GM23338 (cell line): ENCODE measurements around the gene FLNB. TPM values are rescaled to one million over a fixed set of nuclear protein-coding genes. Genes with fewer than 3 reads are reported as not detected.

Source experiments
- ATAC-seq: fragments of 200-7000 bp; cut with Tn5 transposase; 3 replicates; pipeline ENCODE4 v1.9.1; 2020
- DNase-seq: peaks from one replicate; pipeline ENCODE4 v3.0.0-alpha.2; 2015; ENCODE audit warnings: low spot score
- H2AFZ ChIP-seq: fragments of 200-600 bp; sonication (generic); 2 replicates; pipeline ENCODE4 v1.8.0; 2016; ENCODE audit warnings: antibody characterized with exemption, mild to moderate bottlenecking, moderate library complexity
- H3F3A ChIP-seq: fragments of 200-600 bp; sonication (generic); replicated peaks from 2 replicates; pipeline ENCODE4 v1.8.0; 2017; ENCODE audit warnings: antibody characterized with exemption, mixed run types, low read depth
- H3K27ac ChIP-seq: fragments of 200-600 bp; sonication (generic); 2 replicates; pipeline ENCODE4 v1.6.1; 2016; ENCODE audit warnings: low read depth
- H3K27me3 ChIP-seq: fragments of 200-600 bp; sonication (generic); 2 replicates; pipeline ENCODE4 v1.8.0; 2016; ENCODE audit warnings: mild to moderate bottlenecking, mixed run types, moderate library complexity; ENCODE audit not compliant: insufficient read depth
- H3K36me3 ChIP-seq: fragments of 200-600 bp; sonication (generic); 2 replicates; pipeline ENCODE4 v1.8.0; 2016; ENCODE audit warnings: mild to moderate bottlenecking; ENCODE audit not compliant: insufficient read depth
- H3K4me1 ChIP-seq: fragments of 200-600 bp; sonication (generic); 2 replicates; pipeline ENCODE4 v1.8.0; 2016; ENCODE audit warnings: mild to moderate bottlenecking, moderate library complexity; ENCODE audit not compliant: insufficient read depth
- H3K4me2 ChIP-seq: fragments of 200-600 bp; sonication (generic); 2 replicates; pipeline ENCODE4 v1.7.1; 2017; ENCODE audit warnings: mixed run types
- H3K4me3 ChIP-seq: fragments of 200-600 bp; sonication (generic); 2 replicates; pipeline ENCODE4 v1.6.1; 2016; ENCODE audit warnings: mixed run types
- H3K79me2 ChIP-seq: fragments of 200-600 bp; sonication (generic); replicated peaks from 2 replicates; pipeline ENCODE4 v1.8.0; 2017; ENCODE audit warnings: mild to moderate bottlenecking; ENCODE audit not compliant: insufficient read depth
- H3K9me2 ChIP-seq: fragments of 200-600 bp; sonication (generic); 2 replicates; pipeline ENCODE4 v1.8.0; 2017; ENCODE audit not compliant: insufficient read depth
- H4K20me1 ChIP-seq: fragments of 200-600 bp; sonication (generic); replicated peaks from 2 replicates; pipeline ENCODE4 v1.8.0; 2017; ENCODE audit warnings: mild to moderate bottlenecking; ENCODE audit not compliant: insufficient read depth
- H3K27ac Mint-ChIP-seq: 2 replicates; pipeline ENCODE4 v1.8.0; 2020; ENCODE audit warnings: inconsistent platforms, mild to moderate bottlenecking, moderate library complexity, mixed read lengths
- H3K27me3 Mint-ChIP-seq: 3 replicates; pipeline ENCODE4 v1.8.0; 2022; ENCODE audit warnings: low read depth, mild to moderate bottlenecking, moderate library complexity, mixed read lengths, inconsistent platforms; ENCODE audit not compliant: insufficient read depth, poor library complexity
- H3K36me3 Mint-ChIP-seq: 3 replicates; pipeline ENCODE4 v1.8.0; 2021; ENCODE audit warnings: low read depth, mild to moderate bottlenecking, inconsistent platforms, moderate library complexity, mixed read lengths
- H3K4me1 Mint-ChIP-seq: 3 replicates; pipeline ENCODE4 v1.8.0; 2020; ENCODE audit warnings: mild to moderate bottlenecking, inconsistent platforms, mixed read lengths
- H3K4me3 Mint-ChIP-seq: 3 replicates; pipeline ENCODE4 v1.8.0; 2021; ENCODE audit warnings: moderate library complexity, mild to moderate bottlenecking, inconsistent platforms, mixed read lengths
- H3K9me3 Mint-ChIP-seq: 3 replicates; pipeline ENCODE4 v1.8.0; 2020; ENCODE audit warnings: moderate library complexity, mild to moderate bottlenecking, inconsistent platforms, mixed read lengths
- CREB1 ChIP-seq: fragments of 250-450 bp; sonication (Bioruptor Pico); IDR thresholded peaks from 2 replicates; pipeline ENCODE4 v1.5.0; 2020; ENCODE audit warnings: low read depth, mild to moderate bottlenecking, moderate library complexity
- CTCF ChIP-seq, 2 experiments: fragments of 200-600 bp in 1 of 2; sonication (generic) in 1 of 2; conservative IDR thresholded peaks; 2 replicates each; pipeline versions ENCODE4 v1.5.1 to v1.6.1; 2016 to 2017; ENCODE audit warnings: antibody characterized with exemption in 2 of 2, low read depth in 2 of 2, mild to moderate bottlenecking in 2 of 2, moderate library complexity in 1 of 2
- ETS1 ChIP-seq: IDR thresholded peaks from 2 replicates; pipeline ENCODE4 v1.6.1; 2016; ENCODE audit warnings: antibody characterized with exemption
- EZH2 ChIP-seq: fragments of 200-600 bp; sonication (generic); IDR thresholded peaks from one replicate; pipeline ENCODE4 v1.8.0; 2017; ENCODE audit warnings: antibody characterized with exemption, mild to moderate bottlenecking, low read depth; ENCODE audit not compliant: unreplicated experiment
- EZH2phosphoT487 ChIP-seq: fragments of 200-600 bp; sonication (generic); IDR thresholded peaks from one replicate; pipeline ENCODE4 v1.8.1; 2018; ENCODE audit warnings: antibody characterized with exemption; ENCODE audit not compliant: unreplicated experiment
- JUNB ChIP-seq: IDR thresholded peaks from one replicate; pipeline ENCODE4 v1.6.1; 2016; ENCODE audit warnings: antibody characterized with exemption; ENCODE audit not compliant: unreplicated experiment
- NANOG ChIP-seq: IDR thresholded peaks from 2 replicates; pipeline ENCODE4 v1.6.1; 2016; ENCODE audit warnings: antibody characterized with exemption, borderline replicate concordance
- POLR2AphosphoS5 ChIP-seq: IDR thresholded peaks from 2 replicates; pipeline ENCODE4 v1.6.1; 2016; ENCODE audit warnings: antibody characterized with exemption, low read depth
- REST ChIP-seq: IDR thresholded peaks from one replicate; pipeline ENCODE4 v1.6.1; 2018; ENCODE audit warnings: antibody characterized with exemption; ENCODE audit not compliant: unreplicated experiment
- STAT1 ChIP-seq: IDR thresholded peaks from one replicate; pipeline ENCODE4 v1.6.1; 2016; ENCODE audit warnings: antibody characterized with exemption; ENCODE audit not compliant: unreplicated experiment
- ZNF114 ChIP-seq: fragments of 250-450 bp; sonication (Bioruptor Pico); IDR thresholded peaks from 2 replicates; pipeline ENCODE4 v1.5.0; 2020; ENCODE audit warnings: mild to moderate bottlenecking, moderate library complexity
- ZNF331 ChIP-seq: fragments of 250-450 bp; sonication (Bioruptor Pico); IDR thresholded peaks from 2 replicates; pipeline ENCODE4 v1.5.0; 2020; ENCODE audit warnings: low read depth, mild to moderate bottlenecking, moderate library complexity
- ZNF462 ChIP-seq: fragments of 250-450 bp; sonication (Bioruptor Pico); IDR thresholded peaks from 2 replicates; pipeline ENCODE4 v1.5.0; 2020; ENCODE audit warnings: mild to moderate bottlenecking, moderate library complexity
- polyA plus RNA-seq: library from polyadenylated mRNA; unstranded; fragments of >200 nt; fragmentation: Nextera tagmentation; extraction: Ambion mirVana; gene quantifications from 2 replicates; pipeline ENCODE4 v1.2.1, GENCODE V29; 2016
- total RNA-seq: library from RNA; depleted of rRNA; stranded (reverse); fragments of >200 nt; shearing (Covaris generic); gene quantifications from 2 replicates; pipeline ENCODE4 v1.2.3, GENCODE V29; 2014

FLNB gene
- total and polyA plus RNA-seq, 2 experiments from 2014 or later = 39.7 to 179 TPM

GRCh38 chr3:57986261-57986660 is 22.0 kb upstream of the FLNB start:
- Histone ChIP-seq H3K27me3 (no peaks in the 10 kb centered on the region), H3K79me2 (no peaks in the 10 kb centered on the region), H3K4me3 (no peak overlapping the region), H3K36me3 (no peaks in the 10 kb centered on the region), H4K20me1 (no peaks in the 10 kb centered on the region), H2AFZ (peak overlapping the region; percentile 18; the same call in 1 of the 2 replicates), H3K4me2 (no peak overlapping the region), H3F3A (no peaks in the 10 kb centered on the region), H3K9me2 (no peaks in the 10 kb centered on the region), H3K27ac (no peak overlapping the region), H3K4me1 (no peaks in the 10 kb centered on the region)
- TF ChIP-seq STAT1 (no peak), JUNB (no peak), REST (no peak), EZH2 (no peak), POLR2AphosphoS5 (no peak), ZNF331 (CRISPR knock-in tag) (no peak), ZNF462 (CRISPR knock-in tag) (no peak), CREB1 (CRISPR knock-in tag) (no peak), EZH2phosphoT487 (no peak), ETS1 (no peak), CTCF (conservative IDR thresholded peaks at IDR 0.05; ENCODE audit: low read depth in 2 of 2) (no peak), NANOG (no peak), ZNF114 (no peak)
- DNase-seq (no peak), ATAC-seq (no peak)
- Mint-ChIP-seq H3K27ac (no peak overlapping the region), H3K9me3 (peaks cover 3% of the 10 kb centered on the region; the same call in 1 of the 3 replicates), H3K27me3 (peaks cover 4% of the 10 kb centered on the region), H3K36me3 (no peaks in the 10 kb centered on the region), H3K4me3 (no peak overlapping the region), H3K4me1 (peaks cover 9% of the 10 kb centered on the region; the same call in 2 of the 3 replicates)
